Measurements from ENCODE around the gene PLBD1.

- TF ChIP-seq POLR2AphosphoS5 (IDR thresholded peaks at IDR 0.05) (no peak), POLR2A (IDR thresholded peaks at IDR 0.05) (no peak)
Measured at GRCh38 chr12:14573118-14573517, 5.4 kb upstream of the PLBD1 start.
